ENCODE results near the gene CLPTM1L. TPM values are rescaled to one million over a fixed set of nuclear protein-coding genes. Genes with fewer than 3 reads are reported as not detected.

The CLPTM1L gene
- total and polyA plus RNA-seq, 9 of the 15 experiments (the other 6 are each of a cell fraction or from before 2014, with no cell fraction given), result 3.5 to 217 (median 177) TPM

- Histone ChIP-seq H3K4me1 (replicated peaks in 1 of 2; ENCODE audit: control insufficient read depth in 2 of 2, insufficient read depth in 2 of 2, low read length in 2 of 2) (peaks cover 0 to 13% of the 10 kb centered on the region in 2 experiments; a peak in 2 of 5 replicates), H3K4me3 (no peak overlapping the region), H3K9me1 (ENCODE audit: control insufficient read depth, insufficient read depth, low read length) (no peaks in the 10 kb centered on the region), H3K9me3 (replicated peaks; ENCODE audit: control insufficient read depth, insufficient read depth, low read depth, low read length) (0 out of 2 replicates have a peak, but pooled peaks cover 6% of the 10 kb centered on the region), H2AFZ (ENCODE audit: low read depth, low read length) (peak overlapping the region; percentile 36; the same call in 1 of the 2 replicates), H3K27me3 (ENCODE audit: control insufficient read depth in 2 of 2, insufficient read depth in 2 of 2, low read length in 2 of 2) (peaks cover 64 to 93% of the 10 kb centered on the region in 2 experiments), H3K9ac (ENCODE audit: insufficient read depth in 1 of 2, low read depth in 2 of 2, low read length in 2 of 2) (no peak overlapping the region), H3K27ac (ENCODE audit: extremely low read depth, low read depth, low read length) (no peak overlapping the region), H3K79me2 (ENCODE audit: control insufficient read depth, insufficient read depth, low read length) (no peaks in the 10 kb centered on the region), H3K4me2 (ENCODE audit: insufficient read depth, low read length) (peak overlapping the region; percentile 45), H4K20me1 (replicated peaks; ENCODE audit: control insufficient read depth, insufficient read depth, low read length) (0 out of 2 replicates have a peak, but pooled peaks cover 5% of the 10 kb centered on the region), H3K36me3 (ENCODE audit: control insufficient read depth, insufficient read depth, low read length) (no peaks in the 10 kb centered on the region)
- 9% methylated on average over 23 of the region's 34 CpGs for WGBS (ENCODE audit: insufficient coverage, low coverage, missing lambda C conversion rate)
- CTCF ChIA-PET (ENCODE audit: low intra/inter-chr PET ratio), result interaction anchor here (0.5 to 0.7 kb wide), 2 partner anchors 262 to 265 kb away, joined by 3 read pairs; no protein-coding TSS in a partner anchor
- in situ Hi-C loops (cut with MboI) (no loop called here), intact Hi-C loops (cut with micrococcal nuclease) (loop anchor here (10.0 kb wide), 1 partner anchor 265 kb away; no protein-coding TSS in a partner anchor)
- POLR2A ChIA-PET, result interaction anchor here (0.6 to 1.9 kb wide), 3 partner anchors 9 to 55 kb away, joined by 3 to 5 read pairs (median 4); no protein-coding TSS in a partner anchor
- BruUV-seq (replicated peaks), result no TSS peak
- ATAC-seq (peak; percentile 97), FAIRE-seq (peak; percentile 52), DNase-seq (ENCODE audit: extremely low read depth in 1 of 4, low spot score in 3 of 4) (peak; percentile 43 to 58 (median 58))
- TF ChIP-seq ZNF316 (IDR thresholded peaks at IDR 0.05), result peak; percentile 94
- no peak for TF ChIP-seq GABPA (tag; conservative IDR thresholded peaks at IDR 0.05; ENCODE audit: low read depth)
- TF ChIP-seq NR2F6 (CRISPR knock-in tag; IDR thresholded peaks at IDR 0.05), result no peak
- TF ChIP-seq REST (IDR thresholded peaks at IDR 0.05; ENCODE audit: borderline replicate concordance), result peak; percentile 48; the same call in 1 of the 2 replicates
- TF ChIP-seq REST (CRISPR knock-in tag; IDR thresholded peaks at IDR 0.05; ENCODE audit: low read depth), result no peak
- TF ChIP-seq SAFB (IDR thresholded peaks at IDR 0.05; ENCODE audit: borderline replicate concordance, low read depth, low read length), result 0 out of 2 replicates have a peak, but pooled peaks have one; percentile 26
- no peak for TF ChIP-seq ZNF696 (CRISPR knock-in tag; conservative IDR thresholded peaks at IDR 0.05)
- peak; percentile 34; the same call in 1 of the 2 replicates for TF ChIP-seq CXXC5 (CRISPR knock-in tag; IDR thresholded peaks at IDR 0.05)
- peak; percentile 56 for TF ChIP-seq SMC3 (conservative IDR thresholded peaks at IDR 0.05; ENCODE audit: insufficient read depth, low read depth, low read length)
- TF ChIP-seq STAG1 (CRISPR knock-in tag; IDR thresholded peaks at IDR 0.05; ENCODE audit: borderline replicate concordance), result 0 out of 2 replicates have a peak, but pooled peaks have one; percentile 18
- TF ChIP-seq HNRNPLL (IDR thresholded peaks at IDR 0.05; ENCODE audit: low read depth, low read length, poor library complexity, severe bottlenecking), result no peak
- no peak for TF ChIP-seq LCOR (CRISPR knock-in tag; IDR thresholded peaks at IDR 0.05)
Measured at GRCh38 chr5:1380011-1380817, 35.3 kb upstream of the CLPTM1L start.

All from K562 (cell line).